Thyroid gland (tissue), 4 donors: Measurements from ENCODE around the gene SEMA3D.

ENCODE experiments used
- CTCF ChIP-seq, 6 experiments: fragments of 200-600 bp in 3 of 6; fragments of 450-650 bp in 3 of 6; sonication (generic) in 3 of 6; IDR thresholded peaks; one replicate each; pipeline ENCODE4 v1.5.1; 2016 to 2019; ENCODE audit warnings: antibody characterized with exemption in 6 of 6, mild to moderate bottlenecking in 2 of 6, inconsistent platforms in 1 of 6, moderate library complexity in 1 of 6
- POLR2A ChIP-seq, 2 donors: fragments of 450-650 bp; IDR thresholded peaks; one replicate each; pipeline ENCODE4 v1.6.1; 2017; ENCODE audit warnings: antibody characterized with exemption in 2 of 2, mild to moderate bottlenecking in 2 of 2, moderate library complexity in 1 of 2

- no peak for TF ChIP-seq CTCF (IDR thresholded peaks at IDR 0.05)
- TF ChIP-seq POLR2A (IDR thresholded peaks at IDR 0.05), result no peak
Observed at GRCh38 chr7:85094046-85094725, 92.7 kb downstream of the SEMA3D start.
